Karpas-422 (cell line): ENCODE measurements around the gene PCCA. TPM values are rescaled to one million over a fixed set of nuclear protein-coding genes. Genes with fewer than 3 reads are reported as not detected.

Source experiments
- DNase-seq: peaks from one replicate; pipeline ENCODE4 v3.0.0-alpha.2; 2015
- H2AFZ ChIP-seq: fragments of 200-600 bp; sonication (generic); 2 replicates; pipeline ENCODE4 v1.6.1; 2014; ENCODE audit warnings: antibody characterized with exemption, low read length, mixed read lengths
- H3K27ac ChIP-seq: fragments of 200-600 bp; sonication (generic); 2 replicates; pipeline ENCODE4 v1.5.1; 2014; ENCODE audit warnings: mild to moderate bottlenecking, low read length, moderate library complexity
- H3K27me3 ChIP-seq: fragments of 200-600 bp; sonication (generic); 2 replicates; pipeline ENCODE4 v1.6.1; 2014; ENCODE audit warnings: low read length, mixed read lengths
- H3K36me3 ChIP-seq: fragments of 200-600 bp; sonication (generic); 2 replicates; pipeline ENCODE4 v1.6.1; 2014; ENCODE audit warnings: low read length, mixed read lengths; ENCODE audit not compliant: insufficient read depth
- H3K4me1 ChIP-seq: fragments of 200-600 bp; sonication (generic); 2 replicates; pipeline ENCODE4 v1.6.1; 2014; ENCODE audit warnings: mild to moderate bottlenecking, low read length, mixed read lengths
- H3K4me2 ChIP-seq: fragments of 200-600 bp; sonication (generic); 2 replicates; pipeline ENCODE4 v1.6.1; 2014; ENCODE audit warnings: low read length, low read depth, mild to moderate bottlenecking; ENCODE audit not compliant: poor library complexity, severe bottlenecking
- H3K4me3 ChIP-seq: fragments of 200-600 bp; sonication (generic); 2 replicates; pipeline ENCODE4 v1.5.1; 2014; ENCODE audit warnings: mild to moderate bottlenecking, antibody characterized with exemption, low read length, mixed read lengths
- H3K79me2 ChIP-seq: fragments of 200-600 bp; sonication (generic); 2 replicates; pipeline ENCODE4 v1.6.1; 2014; ENCODE audit warnings: mild to moderate bottlenecking, low read length, mixed read lengths
- H3K9ac ChIP-seq: fragments of 200-600 bp; sonication (generic); 2 replicates; pipeline ENCODE4 v1.6.0; 2014; ENCODE audit warnings: low read length
- H3K9me2 ChIP-seq: fragments of 200-600 bp; sonication (generic), shearing (Covaris generic); replicated peaks from 2 replicates; pipeline ENCODE4 v1.6.0; 2014; ENCODE audit warnings: mild to moderate bottlenecking, low read length, moderate library complexity; ENCODE audit not compliant: insufficient read depth
- H3K9me3 ChIP-seq: fragments of 300-700, 200-600 bp; sonication (generic); 2 replicates; pipeline ENCODE4 v1.6.1; 2014; ENCODE audit warnings: low read length, mixed read lengths
- H4K20me1 ChIP-seq: fragments of 200-600 bp; sonication (generic); 2 replicates; pipeline ENCODE4 v1.6.1; 2014; ENCODE audit warnings: mild to moderate bottlenecking, antibody characterized with exemption, low read length, low read depth; ENCODE audit not compliant: insufficient read depth
- total RNA-seq: library from RNA; depleted of rRNA; stranded (reverse); fragments of >200 nt; shearing (Covaris generic); gene quantifications from 2 replicates; pipeline ENCODE4 v1.2.3, GENCODE V29; 2014; ENCODE audit warnings: low replicate concordance

The PCCA gene
- total RNA-seq, 1 experiment from 2014 or later, result 7.0 TPM

DNA sequence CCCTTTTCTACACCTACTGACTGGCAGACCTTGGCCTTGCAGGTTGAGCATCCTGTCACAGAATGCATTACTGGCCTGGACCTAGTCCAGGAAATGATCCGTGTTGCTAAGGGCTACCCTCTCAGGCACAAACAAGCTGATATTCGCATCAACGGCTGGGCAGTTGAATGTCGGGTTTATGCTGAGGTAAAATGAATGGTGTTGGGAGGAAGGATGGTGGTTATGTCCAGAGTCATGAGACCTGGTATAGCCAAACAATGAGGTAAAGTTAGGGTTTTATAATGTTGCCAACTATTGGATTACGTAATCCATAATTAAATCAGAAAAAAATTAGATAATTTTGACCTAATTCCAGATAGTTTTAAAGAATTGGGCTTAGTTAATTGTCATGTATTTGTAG lies 212.5 kb downstream of the PCCA start:
- H3K36me3 ChIP-seq, result no peaks in the 10 kb centered on the region
- H3K4me1 ChIP-seq, result no peaks in the 10 kb centered on the region
- no peak overlapping the region for H3K27ac ChIP-seq
- H4K20me1 ChIP-seq, result no peaks in the 10 kb centered on the region
- H3K4me2 ChIP-seq, result no peak overlapping the region
- H3K9me2 ChIP-seq, result no peaks in the 10 kb centered on the region
- H3K27me3 ChIP-seq, result no peaks in the 10 kb centered on the region
- H2AFZ ChIP-seq, result no peak overlapping the region
- H3K9me3 ChIP-seq, result no peaks in the 10 kb centered on the region
- H3K4me3 ChIP-seq, result no peak overlapping the region
- no peak overlapping the region for H3K9ac ChIP-seq
- no peak for DNase-seq
- no peaks in the 10 kb centered on the region for H3K79me2 ChIP-seq

DNA sequence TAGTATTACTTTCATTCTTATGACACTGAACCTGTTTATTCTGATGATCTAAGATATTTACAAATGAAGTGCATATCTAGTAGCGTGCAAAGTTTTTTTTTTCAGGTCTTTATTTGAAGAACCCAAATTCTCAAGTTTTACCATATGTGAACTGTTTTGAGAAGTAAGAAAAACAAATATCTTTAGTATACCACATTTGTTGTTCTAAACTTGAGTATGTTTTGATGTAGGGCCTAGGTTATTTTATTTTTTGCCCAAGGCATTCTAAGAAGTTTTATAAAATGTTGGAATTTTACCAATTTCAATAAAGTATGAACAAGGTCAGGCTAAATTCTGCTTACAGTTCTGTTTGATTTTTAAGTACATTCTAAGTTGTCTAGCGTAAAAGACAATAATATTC lies 213.5 kb downstream of the PCCA start:
- H3K4me2 ChIP-seq, result no peak overlapping the region
- no peaks in the 10 kb centered on the region for H3K79me2 ChIP-seq
- no peak overlapping the region for H3K9ac ChIP-seq
- no peaks in the 10 kb centered on the region for H3K27me3 ChIP-seq
- H3K4me3 ChIP-seq, result no peak overlapping the region
- H4K20me1 ChIP-seq, result no peaks in the 10 kb centered on the region
- H3K4me1 ChIP-seq, result no peaks in the 10 kb centered on the region
- no peak overlapping the region for H2AFZ ChIP-seq
- H3K36me3 ChIP-seq, result no peaks in the 10 kb centered on the region
- no peaks in the 10 kb centered on the region for H3K9me3 ChIP-seq
- H3K9me2 ChIP-seq, result no peaks in the 10 kb centered on the region
- no peak for DNase-seq
- no peak overlapping the region for H3K27ac ChIP-seq

- Histone ChIP-seq H3K79me2 (no peaks in the 10 kb centered on the region), H3K9me3 (no peaks in the 10 kb centered on the region)
- DNase-seq, result no peak
Measured at GRCh38 chr13:100304229-100304628, 215.3 kb downstream of the PCCA start.

GRCh38 chr13:100305398-100305797 lies 216.5 kb downstream of the PCCA start:
- no peaks in the 10 kb centered on the region for H3K9me3 ChIP-seq
- H3K4me1 ChIP-seq, result no peaks in the 10 kb centered on the region
- H3K4me3 ChIP-seq, result no peak overlapping the region
- no peaks in the 10 kb centered on the region for H3K27me3 ChIP-seq
- no peaks in the 10 kb centered on the region for H3K36me3 ChIP-seq
- H3K4me2 ChIP-seq, result no peak overlapping the region
- no peaks in the 10 kb centered on the region for H4K20me1 ChIP-seq
- no peaks in the 10 kb centered on the region for H3K9me2 ChIP-seq
- no peak for DNase-seq
- H3K9ac ChIP-seq, result no peak overlapping the region
- H3K27ac ChIP-seq, result no peak overlapping the region
- H2AFZ ChIP-seq, result no peak overlapping the region
- no peaks in the 10 kb centered on the region for H3K79me2 ChIP-seq

More at GRCh38 chr13:100304229-100304628, 215.3 kb downstream of the PCCA start:
- no peaks in the 10 kb centered on the region for H3K4me1 ChIP-seq
- no peaks in the 10 kb centered on the region for H4K20me1 ChIP-seq
- H3K9ac ChIP-seq, result no peak overlapping the region
- H3K27ac ChIP-seq, result no peak overlapping the region
- no peak overlapping the region for H3K4me2 ChIP-seq
- H2AFZ ChIP-seq, result no peak overlapping the region
- H3K9me2 ChIP-seq, result no peaks in the 10 kb centered on the region
- no peak overlapping the region for H3K4me3 ChIP-seq
- H3K27me3 ChIP-seq, result no peaks in the 10 kb centered on the region
- H3K36me3 ChIP-seq, result no peaks in the 10 kb centered on the region

DNA sequence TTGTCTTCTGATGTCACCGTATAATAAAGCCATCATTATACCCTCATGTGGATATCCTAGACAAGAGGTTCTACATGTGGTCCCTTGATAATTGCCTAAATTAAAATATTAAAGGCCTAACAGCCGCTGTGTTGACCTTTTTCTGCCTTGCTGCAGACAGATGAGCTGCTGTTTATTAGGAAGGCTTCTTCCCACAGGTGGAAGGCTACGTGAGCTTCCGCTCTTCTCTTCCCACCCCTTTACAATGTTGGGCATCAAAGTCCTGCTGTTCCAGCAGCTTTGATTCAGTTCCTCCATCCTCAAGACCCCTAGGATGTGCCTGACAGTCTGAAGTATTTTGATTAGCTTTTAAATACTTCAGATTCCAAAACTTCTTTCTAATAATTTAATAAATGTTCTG lies 217.1 kb downstream of the PCCA start:
- DNase-seq, result no peak
- H3K36me3 ChIP-seq, result no peaks in the 10 kb centered on the region
- no peak overlapping the region for H3K4me2 ChIP-seq
- no peaks in the 10 kb centered on the region for H3K27me3 ChIP-seq
- no peaks in the 10 kb centered on the region for H3K9me2 ChIP-seq
- H2AFZ ChIP-seq, result no peak overlapping the region
- H3K4me1 ChIP-seq, result no peaks in the 10 kb centered on the region
- no peaks in the 10 kb centered on the region for H3K79me2 ChIP-seq
- H3K9ac ChIP-seq, result no peak overlapping the region
- no peaks in the 10 kb centered on the region for H3K9me3 ChIP-seq
- H4K20me1 ChIP-seq, result no peaks in the 10 kb centered on the region
- no peak overlapping the region for H3K27ac ChIP-seq
- no peak overlapping the region for H3K4me3 ChIP-seq

- DNase-seq, result no peak
- Histone ChIP-seq H3K9ac (no peak overlapping the region), H3K36me3 (no peaks in the 10 kb centered on the region), H3K27ac (no peak overlapping the region), H2AFZ (no peak overlapping the region; the same call in 1 of the 2 replicates), H4K20me1 (no peaks in the 10 kb centered on the region), H3K27me3 (no peaks in the 10 kb centered on the region), H3K9me2 (no peaks in the 10 kb centered on the region), H3K4me1 (no peaks in the 10 kb centered on the region), H3K79me2 (no peaks in the 10 kb centered on the region), H3K4me2 (no peak overlapping the region), H3K4me3 (no peak overlapping the region), H3K9me3 (no peaks in the 10 kb centered on the region)
Measured at GRCh38 chr13:100306434-100306999, 217.6 kb downstream of the PCCA start.

DNA sequence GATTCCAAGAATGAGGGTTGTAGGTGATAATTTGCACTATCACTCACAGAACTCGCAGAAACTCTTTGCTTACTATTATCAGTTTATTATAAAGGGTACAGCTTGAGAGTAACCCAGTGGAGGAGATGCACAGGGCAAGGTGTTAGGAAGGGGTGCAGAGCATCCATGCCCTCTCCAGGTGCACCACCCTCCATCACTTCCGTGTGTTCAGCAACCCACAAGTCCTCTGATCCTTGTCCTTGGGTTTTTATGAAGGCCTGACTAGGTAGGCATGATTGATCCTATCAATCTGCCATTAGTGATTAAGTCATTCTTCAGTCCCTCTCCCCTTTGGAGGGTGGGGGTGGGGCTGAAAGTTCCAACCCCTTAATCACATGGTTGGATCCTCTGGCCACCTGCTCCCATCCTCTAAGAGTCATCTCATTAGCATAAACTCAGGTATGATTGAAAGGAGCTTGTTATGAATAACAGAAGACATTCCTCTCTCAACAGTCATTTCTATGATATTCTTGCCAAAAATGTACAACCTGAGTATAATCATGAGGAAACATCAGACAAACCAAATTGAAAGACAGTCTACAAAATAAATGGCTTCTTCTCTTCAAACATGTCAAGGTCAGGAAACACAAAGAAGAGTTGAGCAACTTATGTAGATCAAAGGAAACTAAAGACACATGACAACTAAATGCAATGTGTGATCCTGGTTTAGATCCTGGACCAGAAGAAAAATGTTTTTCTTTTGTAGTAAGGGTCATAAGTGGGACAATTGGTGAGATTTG lies 225.4 kb downstream of the PCCA start:
- Histone ChIP-seq H3K27me3 (no peaks in the 10 kb centered on the region), H3K79me2 (no peaks in the 10 kb centered on the region), H3K36me3 (no peaks in the 10 kb centered on the region), H3K27ac (no peak overlapping the region), H3K4me3 (no peak overlapping the region), H2AFZ (no peak overlapping the region), H3K4me2 (no peak overlapping the region), H3K4me1 (no peaks in the 10 kb centered on the region), H3K9ac (no peak overlapping the region), H3K9me2 (no peaks in the 10 kb centered on the region), H4K20me1 (no peaks in the 10 kb centered on the region), H3K9me3 (no peaks in the 10 kb centered on the region)
- DNase-seq, result no peak

- H3K4me1 ChIP-seq, result no peaks in the 10 kb centered on the region
- no peak overlapping the region for H2AFZ ChIP-seq
- no peaks in the 10 kb centered on the region for H4K20me1 ChIP-seq
- no peaks in the 10 kb centered on the region for H3K27me3 ChIP-seq
- no peaks in the 10 kb centered on the region for H3K79me2 ChIP-seq
- no peak overlapping the region for H3K9ac ChIP-seq
- H3K27ac ChIP-seq, result no peak overlapping the region
- H3K36me3 ChIP-seq, result no peaks in the 10 kb centered on the region
- H3K9me2 ChIP-seq, result no peaks in the 10 kb centered on the region
- DNase-seq, result no peak
- no peaks in the 10 kb centered on the region for H3K9me3 ChIP-seq
- no peak overlapping the region for H3K4me2 ChIP-seq
- H3K4me3 ChIP-seq, result no peak overlapping the region
Measured at GRCh38 chr13:100315522-100315921, 226.6 kb downstream of the PCCA start.
